DOHH2 (cell line): ENCODE results near the gene JHY.

Experiments
- EZH2phosphoT487 ChIP-seq: fragments of 200-600 bp; sonication (generic); IDR thresholded peaks from 2 replicates; pipeline ENCODE4 v1.6.1; 2017; ENCODE audit warnings: borderline replicate concordance, mild to moderate bottlenecking, antibody characterized with exemption, low read length, moderate library complexity, mixed read lengths
- TF ChIP-seq, protein P1 (sequence below): fragments of 200-600 bp; sonication (generic); IDR thresholded peaks from one replicate; pipeline ENCODE4 v1.5.1; 2014; ENCODE audit warnings: antibody characterized with exemption, mild to moderate bottlenecking, low read depth, low read length; ENCODE audit not compliant: poor library complexity, severe bottlenecking

DNA sequence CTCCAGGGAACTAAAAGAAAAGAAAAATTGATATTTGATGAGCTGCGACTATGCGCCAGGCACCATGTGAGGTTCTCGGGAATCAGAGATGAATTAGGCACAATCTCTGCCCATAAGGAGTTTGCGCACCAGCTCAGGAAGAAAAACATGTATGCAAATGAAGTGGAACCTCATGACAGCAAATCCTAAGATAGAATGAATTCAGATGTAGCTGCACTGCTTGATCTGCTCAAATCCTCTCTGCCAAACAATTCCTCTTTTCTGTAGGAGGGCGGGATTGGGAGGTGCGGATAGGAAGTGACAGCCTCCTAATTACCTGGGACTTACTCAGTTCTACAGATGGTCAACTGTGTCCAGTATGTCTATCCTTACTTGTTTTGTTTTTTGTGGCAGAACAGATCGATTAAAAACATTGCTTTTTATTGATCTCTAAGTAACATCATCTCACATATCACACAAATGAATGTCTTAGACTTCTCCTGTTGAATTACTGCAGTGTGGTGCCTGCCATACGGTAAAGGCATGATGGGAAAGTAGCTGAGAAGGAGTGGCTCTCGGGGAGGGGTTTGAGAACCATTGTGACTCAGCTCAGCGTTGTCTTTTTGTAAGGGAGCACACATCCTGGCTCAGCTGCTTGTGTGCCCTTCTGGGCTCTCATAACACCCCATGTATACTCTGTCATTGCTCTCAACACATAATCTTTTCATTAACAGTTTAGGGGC, 30.3 kb upstream of the JHY start:
- TF ChIP-seq, protein P1, sequence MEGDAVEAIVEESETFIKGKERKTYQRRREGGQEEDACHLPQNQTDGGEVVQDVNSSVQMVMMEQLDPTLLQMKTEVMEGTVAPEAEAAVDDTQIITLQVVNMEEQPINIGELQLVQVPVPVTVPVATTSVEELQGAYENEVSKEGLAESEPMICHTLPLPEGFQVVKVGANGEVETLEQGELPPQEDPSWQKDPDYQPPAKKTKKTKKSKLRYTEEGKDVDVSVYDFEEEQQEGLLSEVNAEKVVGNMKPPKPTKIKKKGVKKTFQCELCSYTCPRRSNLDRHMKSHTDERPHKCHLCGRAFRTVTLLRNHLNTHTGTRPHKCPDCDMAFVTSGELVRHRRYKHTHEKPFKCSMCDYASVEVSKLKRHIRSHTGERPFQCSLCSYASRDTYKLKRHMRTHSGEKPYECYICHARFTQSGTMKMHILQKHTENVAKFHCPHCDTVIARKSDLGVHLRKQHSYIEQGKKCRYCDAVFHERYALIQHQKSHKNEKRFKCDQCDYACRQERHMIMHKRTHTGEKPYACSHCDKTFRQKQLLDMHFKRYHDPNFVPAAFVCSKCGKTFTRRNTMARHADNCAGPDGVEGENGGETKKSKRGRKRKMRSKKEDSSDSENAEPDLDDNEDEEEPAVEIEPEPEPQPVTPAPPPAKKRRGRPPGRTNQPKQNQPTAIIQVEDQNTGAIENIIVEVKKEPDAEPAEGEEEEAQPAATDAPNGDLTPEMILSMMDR = no peak
- no peak for TF ChIP-seq EZH2phosphoT487
